Measurements from ENCODE around the gene IL18BP.

IL18BP gene

GRCh38 chr11:72001285-72001684, 2.6 kb downstream of the IL18BP start:
- no peak for TF ChIP-seq ARNTL (CRISPR knock-in tag; IDR thresholded peaks at IDR 0.05; ENCODE audit: borderline replicate concordance, low read depth)
- TF ChIP-seq ZNF565 (CRISPR knock-in tag; conservative IDR thresholded peaks at IDR 0.05; ENCODE audit: low read depth) = no peak
- no peak for TF ChIP-seq CSRNP3 (CRISPR knock-in tag; IDR thresholded peaks at IDR 0.05)
- no peak for TF ChIP-seq PPARA (CRISPR knock-in tag; IDR thresholded peaks at IDR 0.05; ENCODE audit: borderline replicate concordance)
- TF ChIP-seq CREB5 (CRISPR knock-in tag; IDR thresholded peaks at IDR 0.05; ENCODE audit: low read depth) = no peak
- TF ChIP-seq PATZ1 (CRISPR knock-in tag; IDR thresholded peaks at IDR 0.05; ENCODE audit: borderline replicate concordance) = no peak
- no peak for TF ChIP-seq RARB (CRISPR knock-in tag; IDR thresholded peaks at IDR 0.05)
- TF ChIP-seq SNAI2 (CRISPR knock-in tag; IDR thresholded peaks at IDR 0.05) = no peak
- no peak for ATAC-seq

GRCh38 chr11:72001834-72002591, 3.3 kb downstream of the IL18BP start:
- no peak for ATAC-seq
- TF ChIP-seq TSHZ2 (CRISPR knock-in tag; IDR thresholded peaks at IDR 0.05) (no peak), OSR1 (CRISPR knock-in tag; IDR thresholded peaks at IDR 0.05) (no peak), ARNTL (CRISPR knock-in tag; IDR thresholded peaks at IDR 0.05; ENCODE audit: borderline replicate concordance, low read depth) (no peak), CREB5 (CRISPR knock-in tag; IDR thresholded peaks at IDR 0.05; ENCODE audit: low read depth) (no peak), PPARA (CRISPR knock-in tag; IDR thresholded peaks at IDR 0.05; ENCODE audit: borderline replicate concordance) (no peak), SNAI2 (CRISPR knock-in tag; IDR thresholded peaks at IDR 0.05) (no peak), TCF4 (CRISPR knock-in tag; IDR thresholded peaks at IDR 0.05; ENCODE audit: borderline replicate concordance) (no peak), GLIS3 (CRISPR knock-in tag; IDR thresholded peaks at IDR 0.05) (no peak), ZNF70 (CRISPR knock-in tag; IDR thresholded peaks at IDR 0.05) (no peak), ZNF565 (CRISPR knock-in tag; conservative IDR thresholded peaks at IDR 0.05; ENCODE audit: low read depth) (no peak), ZFP30 (CRISPR knock-in tag; IDR thresholded peaks at IDR 0.05) (no peak), PATZ1 (CRISPR knock-in tag; IDR thresholded peaks at IDR 0.05; ENCODE audit: borderline replicate concordance) (no peak), CSDC2 (CRISPR knock-in tag; IDR thresholded peaks at IDR 0.05) (no peak), ESRRG (CRISPR knock-in tag; IDR thresholded peaks at IDR 0.05) (no peak)
